Mesothelial cell of epicardium (in vitro differentiated cells): Measurements from ENCODE around the gene C20orf204. TPM values are rescaled to one million over a fixed set of nuclear protein-coding genes. Genes with fewer than 3 reads are reported as not detected.
"Not testable (repeated sequence)": the region's sequence is repeated elsewhere in the genome, so short reads cannot be mapped to it uniquely, and the experiment has no call there.

Source experiments
- DNase-seq, 2 experiments: peaks; one replicate each; pipeline ENCODE4 v3.0.0; 2021; ENCODE audit warnings: low spot score in 2 of 2; ENCODE audit not compliant: unreplicated experiment in 2 of 2
- H3K27ac Mint-ChIP-seq: 2 replicates; pipeline ENCODE4 v1.8.0; 2021; ENCODE audit warnings: mixed read lengths
- H3K27me3 Mint-ChIP-seq: 2 replicates; pipeline ENCODE4 v1.8.0; 2021; ENCODE audit warnings: low read depth, mixed read lengths
- H3K36me3 Mint-ChIP-seq: 2 replicates; pipeline ENCODE4 v1.8.0; 2021; ENCODE audit warnings: mixed read lengths
- H3K4me1 Mint-ChIP-seq: 2 replicates; pipeline ENCODE4 v1.8.0; 2021; ENCODE audit warnings: mixed read lengths
- H3K4me3 Mint-ChIP-seq: 2 replicates; pipeline ENCODE4 v1.8.0; 2021; ENCODE audit warnings: mild to moderate bottlenecking, moderate library complexity, mixed read lengths
- H3K9me3 Mint-ChIP-seq: 2 replicates; pipeline ENCODE4 v1.8.0; 2021; ENCODE audit warnings: mixed read lengths
- microRNA-seq: library from miRNA; unstranded; fragments of <30 nt; microRNA quantifications from one replicate; pipeline ENCODE4 v1.2.0, GENCODE V29; 2021; ENCODE audit warnings: inconsistent platforms, mixed read lengths
- total RNA-seq: library from RNA; stranded (reverse); gene quantifications from 3 replicates; pipeline ENCODE4 v1.2.1, GENCODE V29; 2021
- TF ChIP-seq, protein P1 (sequence below): fragments of 200-600 bp; sonication (generic); IDR thresholded peaks from one replicate; pipeline ENCODE4 v1.5.0; 2021; ENCODE audit warnings: antibody characterized with exemption; ENCODE audit not compliant: unreplicated experiment

C20orf204 gene
- total RNA-seq, 1 donor from 2014 or later, result 4.2 TPM

DNA sequence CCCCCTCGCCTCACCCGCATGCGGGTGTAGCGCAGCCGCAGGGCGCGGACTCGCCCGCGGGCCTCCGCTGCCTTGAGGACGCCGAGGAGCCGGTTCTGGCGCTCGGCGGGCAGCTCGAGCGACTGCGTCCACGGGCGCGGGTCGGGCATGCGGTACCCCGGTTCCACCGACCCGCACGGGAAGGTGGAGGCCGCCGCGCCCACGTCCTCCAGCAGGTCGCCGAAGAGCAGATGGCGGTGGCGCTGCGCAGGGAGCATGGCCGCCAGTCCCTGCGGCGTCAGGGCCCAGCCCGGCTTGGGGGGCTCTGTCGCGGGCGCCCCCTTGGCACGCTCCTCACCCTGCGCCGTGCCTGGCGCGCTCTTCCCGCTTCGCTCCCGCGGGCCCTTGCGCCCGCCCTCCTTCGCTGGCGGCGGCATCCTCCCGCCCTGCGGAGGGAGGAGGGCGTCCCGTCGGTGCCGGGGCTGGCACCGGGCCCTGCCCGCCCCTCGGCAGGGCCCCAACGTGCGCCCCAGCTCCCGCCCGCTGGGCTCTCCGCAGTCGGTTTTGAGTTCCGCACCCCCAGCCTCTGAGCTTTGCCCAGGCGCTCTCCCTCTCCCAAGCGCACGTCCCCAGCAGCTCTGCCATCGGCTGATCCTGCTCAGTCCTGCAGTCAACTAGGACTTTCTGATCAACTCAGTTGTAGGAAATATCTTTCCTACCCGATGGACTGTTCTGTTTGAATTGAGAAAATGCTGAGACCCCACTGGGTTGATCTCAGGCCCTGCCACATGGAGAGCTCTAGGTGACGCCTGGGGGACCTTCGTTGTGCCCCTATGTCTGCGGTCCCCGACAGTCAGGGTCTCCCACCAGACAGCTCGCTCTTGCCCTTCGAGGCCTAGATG, 48.1 kb downstream of the C20orf204 start, which contains the start of gene LKAAEAR1:
Gene LKAAEAR1 (minus strand): TSS at position 595 of the 881 bp plus-strand sequence. CDS start 179 bp downstream, at position 416.
- Mint-ChIP-seq H3K9me3 (no peaks in the 10 kb centered on the region), H3K4me1 (peaks cover 13% of the 10 kb centered on the region), H3K27me3 (peaks cover 77% of the 10 kb centered on the region), H3K4me3 (peak within 1 kb of the TSS; percentile 75), H3K27ac (no peak within 1 kb of the TSS), H3K36me3 (no peaks in the 10 kb centered on the region)
- TF ChIP-seq, protein P1, sequence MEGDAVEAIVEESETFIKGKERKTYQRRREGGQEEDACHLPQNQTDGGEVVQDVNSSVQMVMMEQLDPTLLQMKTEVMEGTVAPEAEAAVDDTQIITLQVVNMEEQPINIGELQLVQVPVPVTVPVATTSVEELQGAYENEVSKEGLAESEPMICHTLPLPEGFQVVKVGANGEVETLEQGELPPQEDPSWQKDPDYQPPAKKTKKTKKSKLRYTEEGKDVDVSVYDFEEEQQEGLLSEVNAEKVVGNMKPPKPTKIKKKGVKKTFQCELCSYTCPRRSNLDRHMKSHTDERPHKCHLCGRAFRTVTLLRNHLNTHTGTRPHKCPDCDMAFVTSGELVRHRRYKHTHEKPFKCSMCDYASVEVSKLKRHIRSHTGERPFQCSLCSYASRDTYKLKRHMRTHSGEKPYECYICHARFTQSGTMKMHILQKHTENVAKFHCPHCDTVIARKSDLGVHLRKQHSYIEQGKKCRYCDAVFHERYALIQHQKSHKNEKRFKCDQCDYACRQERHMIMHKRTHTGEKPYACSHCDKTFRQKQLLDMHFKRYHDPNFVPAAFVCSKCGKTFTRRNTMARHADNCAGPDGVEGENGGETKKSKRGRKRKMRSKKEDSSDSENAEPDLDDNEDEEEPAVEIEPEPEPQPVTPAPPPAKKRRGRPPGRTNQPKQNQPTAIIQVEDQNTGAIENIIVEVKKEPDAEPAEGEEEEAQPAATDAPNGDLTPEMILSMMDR, result no peak
- DNase-seq, result no peak

DNA sequence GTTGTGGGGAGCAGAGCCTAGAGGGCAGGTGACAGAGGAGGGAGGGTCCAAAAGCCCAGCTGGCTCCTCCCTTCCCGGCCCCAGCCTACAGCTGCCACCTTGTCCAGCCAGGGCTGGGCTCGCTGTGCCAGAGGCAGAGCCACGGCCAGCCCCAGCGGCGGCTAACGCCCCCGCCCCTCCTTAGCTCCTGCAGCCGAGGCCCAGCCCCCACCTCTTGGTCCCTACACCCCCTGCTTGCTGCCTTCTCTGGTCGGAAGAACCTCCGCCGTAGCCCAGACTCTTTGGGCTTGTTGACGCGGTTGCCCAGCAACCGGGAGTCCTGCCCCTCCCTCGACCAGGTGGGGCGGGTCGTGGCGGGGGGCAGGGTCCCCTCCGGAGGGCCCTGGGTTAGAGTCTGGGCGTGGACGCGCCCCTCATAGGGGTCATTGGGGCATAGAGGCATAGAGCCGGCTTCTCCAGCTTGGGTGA, 48.7 kb downstream of the C20orf204 start:
- TF ChIP-seq, protein P1, result no peak
- Mint-ChIP-seq H3K9me3 (no peaks in the 10 kb centered on the region), H3K27ac (no peak overlapping the region), H3K4me3 (peak overlapping the region; percentile 75), H3K4me1 (peaks cover 12% of the 10 kb centered on the region), H3K27me3 (peaks cover 84% of the 10 kb centered on the region), H3K36me3 (no peaks in the 10 kb centered on the region)
- no peak for DNase-seq

DNA sequence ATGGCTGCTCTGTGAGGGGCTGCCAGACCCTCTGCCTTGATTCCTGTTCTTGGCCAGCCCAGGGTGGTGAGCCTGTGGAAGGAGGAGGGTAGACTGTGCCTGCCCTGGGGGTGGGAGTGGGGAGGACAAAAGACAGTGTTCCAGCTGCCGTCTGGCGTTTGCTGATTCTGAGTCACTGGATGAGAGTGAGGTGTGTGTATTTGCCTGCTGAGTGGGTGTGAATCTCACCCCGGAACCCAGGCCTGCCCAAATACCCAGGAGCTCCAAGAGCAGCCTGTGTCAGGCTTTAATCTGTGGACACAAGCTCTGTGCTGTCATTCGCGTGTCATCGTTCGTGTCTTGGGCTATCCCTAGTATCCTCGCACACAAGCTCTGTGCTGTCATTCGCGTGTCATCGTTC, 50.8 kb downstream of the C20orf204 start:
- Mint-ChIP-seq H3K4me1 (peaks cover 8% of the 10 kb centered on the region), H3K27me3 (peaks cover 77% of the 10 kb centered on the region), H3K9me3 (no peaks in the 10 kb centered on the region), H3K27ac (no peak overlapping the region), H3K4me3 (no peak overlapping the region), H3K36me3 (no peaks in the 10 kb centered on the region)
- TF ChIP-seq, protein P1, result no peak
- DNase-seq, result no peak

DNA sequence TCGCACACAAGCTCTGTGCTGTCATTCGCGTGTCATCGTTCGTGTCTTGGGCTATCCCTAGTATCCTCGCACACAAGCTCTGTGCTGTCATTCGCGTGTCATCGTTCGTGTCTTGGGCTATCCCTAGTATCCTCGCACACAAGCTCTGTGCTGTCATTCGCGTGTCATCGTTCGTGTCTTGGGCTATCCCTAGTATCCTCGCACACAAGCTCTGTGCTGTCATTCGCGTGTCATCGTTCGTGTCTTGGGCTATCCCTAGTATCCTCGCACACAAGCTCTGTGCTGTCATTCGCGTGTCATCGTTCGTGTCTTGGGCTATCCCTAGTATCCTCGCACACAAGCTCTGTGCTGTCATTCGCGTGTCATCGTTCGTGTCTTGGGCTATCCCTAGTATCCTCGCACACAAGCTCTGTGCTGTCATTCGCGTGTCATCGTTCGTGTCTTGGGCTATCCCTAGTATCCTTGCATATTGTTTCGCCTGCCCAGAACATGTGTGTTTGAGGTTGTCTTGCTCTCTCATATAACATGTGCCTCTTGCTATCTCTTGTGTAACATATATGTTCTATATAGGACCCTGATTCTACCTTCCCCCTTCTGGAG, 51.3 kb downstream of the C20orf204 start:
- not testable (repeated sequence) for H3K4me1 Mint-ChIP-seq, DNase-seq, H3K9me3 Mint-ChIP-seq, H3K27ac Mint-ChIP-seq, H3K36me3 Mint-ChIP-seq, H3K4me3 Mint-ChIP-seq
- H3K27me3 Mint-ChIP-seq, result peaks cover 74% of the 10 kb centered on the region

DNA sequence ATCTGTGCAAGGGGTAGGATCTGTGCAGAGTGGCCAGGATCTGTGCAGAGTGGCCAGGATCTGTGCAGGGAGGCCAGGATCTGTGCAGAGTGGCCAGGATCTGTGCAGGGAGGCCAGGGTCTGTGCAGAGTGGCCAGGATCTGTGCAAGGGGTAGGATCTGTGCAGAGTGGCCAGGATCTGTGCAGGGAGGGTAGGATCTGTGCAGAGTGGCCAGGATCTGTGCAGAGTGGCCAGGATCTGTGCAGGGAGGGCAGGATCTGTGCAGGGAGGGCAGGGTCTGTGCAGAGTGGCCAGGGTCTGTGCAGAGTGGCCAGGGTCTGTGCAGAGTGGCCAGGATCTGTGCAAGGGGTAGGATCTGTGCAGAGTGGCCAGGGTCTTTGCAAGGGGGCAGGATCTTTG, 52.6 kb downstream of the C20orf204 start:
- H3K9me3 Mint-ChIP-seq, H3K36me3 Mint-ChIP-seq, H3K27ac Mint-ChIP-seq, DNase-seq, H3K4me1 Mint-ChIP-seq, H3K4me3 Mint-ChIP-seq: not testable (repeated sequence)
- peaks cover 70% of the 10 kb centered on the region for H3K27me3 Mint-ChIP-seq

Small RNAs within 50 kb of the gene (microRNA-seq; reads per million reads assigned to microRNA genes)
- 0.88 reads per million for gene MIR6813

Other genes with a start within 250 kb of the C20orf204 start
- gene ZBTB46, start 204.9 kb upstream of the C20orf204 start, total RNA-seq, result 11.3 to 11.6 TPM (median 11.6 TPM) in 3 replicates
- gene ABHD16B, start 174.7 kb upstream of the C20orf204 start, total RNA-seq, result not detected in 3 replicates
- gene TPD52L2, start 170.9 kb upstream of the C20orf204 start, total RNA-seq, result 73.1 to 77.3 TPM (median 73.8 TPM) in 3 replicates
- 40.6 to 43.2 TPM (median 41.6 TPM) in 3 replicates for gene DNAJC5, start 141.1 kb upstream of the C20orf204 start, total RNA-seq
- gene UCKL1, start 79.8 kb upstream of the C20orf204 start, total RNA-seq, result 56.8 to 60.0 TPM (median 58.0 TPM) in 3 replicates
- gene ZNF512B, start 66.3 kb upstream of the C20orf204 start, total RNA-seq, result 60.0 to 62.0 TPM (median 61.0 TPM) in 3 replicates
- 10.3 to 11.7 TPM (median 11.4 TPM) in 3 replicates for gene SAMD10, start 56.5 kb upstream of the C20orf204 start, total RNA-seq
- gene PRPF6, start 55.0 kb upstream of the C20orf204 start, total RNA-seq, result 65.2 to 68.2 TPM (median 65.9 TPM) in 3 replicates
- 0.23 to 0.34 TPM in 2 of 3 replicates, not detected in the other for gene SOX18, start 13.5 kb downstream of the C20orf204 start, total RNA-seq
- 77.9 to 81.3 TPM (median 81.2 TPM) in 3 replicates for gene TCEA2, start 27.0 kb downstream of the C20orf204 start, total RNA-seq
- 7.0 to 8.1 TPM (median 7.9 TPM) in 3 replicates for gene RGS19, start 43.3 kb downstream of the C20orf204 start, total RNA-seq
- 2.2 to 2.6 TPM (median 2.5 TPM) in 3 replicates for gene OPRL1, start 43.9 kb downstream of the C20orf204 start, total RNA-seq
- gene LKAAEAR1, start 48.2 kb downstream of the C20orf204 start, total RNA-seq, result 0.36 TPM in 1 of 3 replicates, not detected in the others
- gene NPBWR2, start 71.4 kb downstream of the C20orf204 start, total RNA-seq, result not detected in 3 replicates
- gene MYT1, start 128.3 kb downstream of the C20orf204 start, total RNA-seq, result 0.16 to 0.34 TPM (median 0.20 TPM) in 3 replicates
- 111 to 120 TPM (median 116 TPM) in 3 replicates for gene PCMTD2, start 219.6 kb downstream of the C20orf204 start, total RNA-seq